Mammary epithelial cell (primary cell): ENCODE data around the gene EDC3.

Experiments used
- CTCF ChIP-seq, 2 donors: IDR thresholded peaks in 1 of 2; conservative IDR thresholded peaks in 1 of 2; 2 replicates each; pipeline ENCODE4 v1.5.1; 2011 to 2012; ENCODE audit warnings: inconsistent platforms in 2 of 2, low read length in 2 of 2, mild to moderate bottlenecking in 2 of 2, control low read depth in 1 of 2, low read depth in 1 of 2; ENCODE audit not compliant: insufficient read depth in 1 of 2; ENCODE audit errors: extremely low read depth in 1 of 2
- EZH2 ChIP-seq: IDR thresholded peaks from 2 replicates; pipeline ENCODE4 v1.6.1; 2012; ENCODE audit warnings: low read length, inconsistent platforms, borderline replicate concordance

- TF ChIP-seq CTCF (conservative IDR thresholded peaks at IDR 0.05 in 1 of 2, IDR thresholded peaks at IDR 0.05 in 1 of 2; ENCODE audit: extremely low read depth in 1 of 2, insufficient read depth in 1 of 2, low read depth in 1 of 2, low read length in 2 of 2) (no peak), EZH2 (no peak)
Measured at GRCh38 chr15:74632601-74633000, 63.2 kb downstream of the EDC3 start.
